Activated CD8-positive, alpha-beta memory T cell treated with anti-CD3 and anti-CD28 coated beads for 4 hours (primary cell): ENCODE measurements around the gene USP40.

Experiments used
- DNase-seq, 2 donors: peaks; one replicate each; pipeline ENCODE4 v3.0.0-alpha.2; 2020; ENCODE audit warnings: low read depth in 2 of 2

The USP40 gene

DNA sequence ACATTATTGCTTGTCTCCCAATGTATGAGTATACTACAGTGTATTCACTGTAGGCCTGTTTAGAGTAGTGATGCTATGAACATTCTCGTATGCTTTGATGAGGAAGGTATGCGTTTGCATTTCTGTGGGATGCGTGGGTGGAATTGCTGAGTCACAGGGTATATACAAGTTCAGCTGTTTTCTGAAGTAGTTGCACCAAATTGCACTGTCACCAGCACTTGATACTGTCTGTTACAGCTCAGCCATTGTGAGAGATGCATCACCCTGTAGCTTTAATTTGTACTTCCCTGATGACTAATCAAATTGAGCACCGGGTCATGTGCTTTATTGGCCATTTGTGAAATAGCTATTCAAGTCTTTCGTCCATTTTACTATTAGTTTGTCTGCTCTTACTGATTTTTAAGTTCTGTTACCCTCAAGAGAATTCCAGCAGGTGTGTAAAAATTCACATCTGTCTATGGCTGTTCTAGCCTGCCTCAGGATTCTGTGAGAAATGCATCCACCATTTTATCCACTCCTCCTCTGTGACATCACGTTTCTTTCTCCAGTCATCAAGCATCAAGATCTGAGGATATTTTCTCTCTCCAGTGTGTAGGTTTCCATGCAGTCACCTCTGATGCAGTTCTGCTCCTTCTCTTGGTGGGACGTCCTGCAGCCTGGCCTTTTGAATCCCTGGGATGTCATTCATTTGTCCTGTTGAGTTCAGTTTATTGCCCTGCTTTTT is 139.8 kb downstream of the USP40 start:
- peak; percentile 40 to 53 for DNase-seq
